ENCODE data around the gene NDUFB3. TPM values are rescaled to one million over a fixed set of nuclear protein-coding genes. Genes with fewer than 3 reads are reported as not detected.
A peak's percentile ranks its signal among the peaks of the same experiment; 100 is the strongest.

The NDUFB3 gene
- total RNA-seq, 1 donor from 2014 or later, result 73.9 TPM

- no peak for DNase-seq (ENCODE audit: extremely low read depth, low read depth, low spot score)
These were observed 55.3 kb downstream of the NDUFB3 start for GRCh38 chr2:201127152-201127511.

DNA sequence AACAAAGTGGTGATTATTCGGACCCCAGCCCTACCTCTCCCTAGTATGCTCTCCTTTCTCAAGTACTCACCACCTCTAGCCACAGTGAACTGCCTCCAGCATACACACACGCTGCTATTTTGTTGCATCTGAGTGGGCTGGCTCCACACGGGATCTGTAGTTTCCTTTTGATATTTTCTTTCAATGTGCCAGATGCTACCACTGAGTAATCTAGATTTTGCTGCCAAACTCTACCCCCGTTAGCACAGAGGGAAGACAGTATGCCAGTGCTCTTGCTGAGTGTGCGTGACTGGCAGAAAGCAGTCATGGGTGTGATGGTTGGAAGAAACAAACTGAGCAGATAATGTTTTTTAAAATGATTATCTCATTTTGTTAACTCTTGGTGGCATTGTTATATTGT lies 55.8 kb downstream of the NDUFB3 start:
- DNase-seq (ENCODE audit: extremely low read depth, low read depth, low spot score), result peak; percentile 50

DNA sequence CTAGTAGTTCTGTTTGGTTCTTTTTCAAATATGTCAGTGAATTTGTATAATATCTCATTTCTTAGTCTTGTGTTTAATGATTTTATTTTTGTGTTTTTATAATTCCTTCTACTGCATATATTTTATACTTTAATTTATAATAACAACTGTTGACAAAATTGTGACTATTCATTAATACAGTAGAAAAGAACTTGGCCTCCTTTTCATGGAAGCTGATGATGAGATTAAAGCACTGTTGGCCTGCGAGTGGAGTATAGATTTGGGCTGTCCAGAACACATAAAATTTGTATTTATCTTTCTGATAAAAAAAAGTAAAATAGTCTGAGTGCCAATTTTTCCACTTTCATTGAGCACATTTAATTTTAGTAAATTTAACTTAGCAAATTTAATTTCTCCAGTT lies 56.2 kb downstream of the NDUFB3 start:
- no peak for DNase-seq (ENCODE audit: extremely low read depth, low read depth, low spot score)

- peak; percentile 61 for DNase-seq (ENCODE audit: extremely low read depth, low read depth, low spot score)
These were observed 57.2 kb downstream of the NDUFB3 start for GRCh38 chr2:201128933-201129505.

DNA sequence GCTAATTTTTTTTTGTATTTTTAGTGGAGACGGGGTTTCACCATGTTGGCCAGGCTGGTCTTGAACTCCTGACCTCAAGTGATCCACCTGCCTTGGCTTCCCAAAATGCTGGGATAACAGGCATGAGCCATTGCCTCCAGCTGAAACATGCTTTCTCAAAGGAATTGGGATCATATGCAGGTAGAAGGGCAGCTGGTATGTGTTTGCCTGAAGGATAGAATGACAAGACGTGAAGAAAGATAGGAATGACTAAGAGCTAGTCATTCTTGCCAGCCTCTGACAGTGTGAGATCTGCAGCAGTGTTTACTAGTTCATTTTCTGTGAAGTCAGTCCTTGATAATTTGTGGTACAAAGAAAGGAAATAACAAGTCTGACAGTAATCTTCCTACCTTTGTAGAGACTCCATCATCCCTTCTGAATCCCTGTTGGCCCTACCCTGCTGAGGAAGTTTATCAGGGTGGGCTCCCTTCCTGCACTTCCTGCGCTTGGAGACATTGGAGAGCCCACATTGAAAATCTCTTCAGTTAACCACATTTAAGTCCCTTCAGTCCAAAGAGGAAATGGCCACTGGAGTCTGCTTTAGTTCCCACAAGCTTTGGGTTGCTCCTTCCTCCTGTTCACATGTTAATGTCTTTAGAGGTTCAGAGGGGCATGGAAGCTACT lies 58.9 kb downstream of the NDUFB3 start:
- peak; percentile 87 for DNase-seq (ENCODE audit: extremely low read depth, low read depth, low spot score)

DNA sequence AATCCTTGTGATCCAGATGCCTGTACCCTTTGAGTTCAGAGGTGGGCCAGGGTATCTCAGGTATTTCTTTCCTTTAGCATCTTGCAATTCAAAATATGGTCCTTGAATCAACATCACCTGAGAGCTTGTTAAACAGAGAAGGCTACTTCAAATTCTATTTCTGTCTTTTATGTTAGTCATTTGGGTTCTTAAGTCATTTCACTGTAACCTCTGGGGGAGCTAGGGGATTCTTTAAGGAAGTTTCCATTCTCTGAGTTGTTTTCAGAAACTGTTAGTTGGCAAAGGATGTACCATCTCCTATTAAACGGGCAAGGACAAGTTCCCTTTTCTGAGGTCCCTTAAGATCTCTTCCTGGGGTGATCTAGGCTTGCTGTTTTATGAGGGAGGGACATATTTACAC lies 60.7 kb downstream of the NDUFB3 start:
- no peak for DNase-seq (ENCODE audit: extremely low read depth, low read depth, low spot score)

Other genes starting within 250 kb of the NDUFB3 start
- 41.5 and 54.4 TPM in 2 replicates for gene CLK1, start 207.3 kb upstream of the NDUFB3 start, total RNA-seq
- 29.0 and 32.5 TPM in 2 replicates for gene PPIL3, start 182.9 kb upstream of the NDUFB3 start, total RNA-seq
- 12.1 and 13.5 TPM in 2 replicates for gene NIF3L1, start 182.6 kb upstream of the NDUFB3 start, total RNA-seq
- 11.1 and 13.7 TPM in 2 replicates for gene ORC2, start 108.3 kb upstream of the NDUFB3 start, total RNA-seq
- 6.2 and 11.0 TPM in 2 replicates for gene HYCC2, start 330 bp upstream of the NDUFB3 start, total RNA-seq
- 183 and 240 TPM in 2 replicates for gene CFLAR, start 44.2 kb downstream of the NDUFB3 start, total RNA-seq
- gene CASP10, start 111.1 kb downstream of the NDUFB3 start, total RNA-seq, result 32.3 and 42.1 TPM in 2 replicates
- gene CASP8, start 188.5 kb downstream of the NDUFB3 start, total RNA-seq, result 11.6 and 16.9 TPM in 2 replicates

Data from glomerular endothelial cell (primary cell).